CD4-positive, alpha-beta T cell (primary cell): ENCODE data around the gene TLCD5. TPM values are rescaled to one million over a fixed set of nuclear protein-coding genes. Genes with fewer than 3 reads are reported as not detected.

Source experiments
- ATAC-seq: fragments of 200-7000 bp; cut with Tn5 transposase; one replicate; pipeline ENCODE4 v1.10.0; 2022; ENCODE audit warnings: mild to moderate bottlenecking; ENCODE audit not compliant: poor library complexity
- CTCF ChIA-PET: fragments of 350-600 bp; sonication (Branson Sonifier 250); formaldehyde crosslinking; loops from one replicate; lab custom pipeline; 2021; ENCODE audit warnings: antibody characterized with exemption, inconsistent platforms; lab: Charles Lee
- POLR2A ChIA-PET: fragments of 350-600 bp; sonication (Branson Sonifier 250); formaldehyde crosslinking; loops from one replicate; lab custom pipeline; 2021; ENCODE audit warnings: antibody characterized with exemption, inconsistent platforms; lab: Charles Lee
- DNase-seq, 14 experiments: peaks; one replicate each; pipeline ENCODE4 v3.0.0-alpha.2; 2013 to 2020; ENCODE audit warnings: mixed read lengths in 2 of 14
- H3K27ac ChIP-seq, 2 donors: one replicate each; pipeline versions ENCODE4 v1.5.1 to v1.7.0; 2013; ENCODE audit warnings: low read length in 2 of 2, low read depth in 1 of 2, mild to moderate bottlenecking in 1 of 2
- H3K27me3 ChIP-seq, 2 experiments: 1 replicate in 1 of 2; 2 replicates in 1 of 2; pipeline versions ENCODE4 v1.6.1 to v1.7.0; 2013; ENCODE audit warnings: low read length in 2 of 2, control low read depth in 1 of 2, mild to moderate bottlenecking in 1 of 2, moderate library complexity in 1 of 2; ENCODE audit not compliant: insufficient read depth in 2 of 2, control insufficient read depth in 1 of 2
- H3K36me3 ChIP-seq: one replicate; pipeline ENCODE4 v1.6.1; 2013; ENCODE audit warnings: low read length, control low read depth; ENCODE audit not compliant: insufficient read depth
- H3K4me1 ChIP-seq: one replicate; pipeline ENCODE4 v1.6.1; 2013; ENCODE audit warnings: low read length, control low read depth; ENCODE audit not compliant: insufficient read depth
- H3K4me3 ChIP-seq: one replicate; pipeline ENCODE4 v1.5.1; 2013; ENCODE audit warnings: mild to moderate bottlenecking, low read length, moderate library complexity
- H3K9me3 ChIP-seq, 2 experiments: 1 replicate in 1 of 2; 2 replicates in 1 of 2; pipeline versions ENCODE4 v1.6.1 to v1.7.0; 2013; ENCODE audit warnings: low read length in 2 of 2, mild to moderate bottlenecking in 2 of 2, control low read depth in 1 of 2, moderate library complexity in 1 of 2; ENCODE audit not compliant: control insufficient read depth in 1 of 2, insufficient read depth in 1 of 2
- H3K27ac Mint-ChIP-seq: one replicate; pipeline ENCODE4 v1.8.0; 2020; ENCODE audit warnings: mixed read lengths
- H3K27me3 Mint-ChIP-seq: one replicate; pipeline ENCODE4 v1.8.0; 2021; ENCODE audit warnings: mixed read lengths
- H3K36me3 Mint-ChIP-seq: one replicate; pipeline ENCODE4 v1.8.0; 2021; ENCODE audit warnings: low read depth, mixed read lengths
- H3K4me1 Mint-ChIP-seq: one replicate; pipeline ENCODE4 v1.8.0; 2021; ENCODE audit warnings: low read depth, mixed read lengths
- H3K4me3 Mint-ChIP-seq: one replicate; pipeline ENCODE4 v1.8.0; 2020; ENCODE audit warnings: mild to moderate bottlenecking, mixed read lengths
- H3K9me3 Mint-ChIP-seq: one replicate; pipeline ENCODE4 v1.8.0; 2020; ENCODE audit warnings: mixed read lengths
- CTCF ChIP-seq: fragments of 200-600 bp; IDR thresholded peaks from one replicate; pipeline ENCODE4 v1.8.0; 2022; ENCODE audit warnings: antibody characterized with exemption, mild to moderate bottlenecking
- intact Hi-C, 2 experiments: fragments of 100-400 bp; cut with DNase I in 1 of 2; cut with micrococcal nuclease in 1 of 2; formaldehyde crosslinking; loops; one replicate each; pipeline versions ENCODE4 v1.15.1 to v1.9.0; 2023 to 2025; cut with DNase I, micrococcal nuclease
- total RNA-seq, 174 experiments: library from RNA in 2 of 174; stranded (reverse) in 2 of 174; gene quantifications; one replicate each; pipeline ENCODE4 v1.2.3 and lab custom pipeline; 2021 to 2026

TLCD5 gene
- total RNA-seq, 2 experiments from 2014 or later = not detected

- peaks cover 3 to 11% of the 10 kb centered on the region in 2 experiments for H3K27me3 ChIP-seq
- H3K27me3 Mint-ChIP-seq = peaks cover 60% of the 10 kb centered on the region
- H3K36me3 ChIP-seq = no peaks in the 10 kb centered on the region
- no peaks in the 10 kb centered on the region for H3K9me3 ChIP-seq
- TF ChIP-seq CTCF = no peak
- H3K36me3 Mint-ChIP-seq = no peaks in the 10 kb centered on the region
- no peak overlapping the region for H3K4me3 ChIP-seq
- H3K9me3 Mint-ChIP-seq = no peaks in the 10 kb centered on the region
- ChIA-PET POLR2A (no interaction called here), CTCF (no interaction called here)
- H3K4me1 Mint-ChIP-seq = no peaks in the 10 kb centered on the region
- no peaks in the 10 kb centered on the region for H3K4me1 ChIP-seq
- ATAC-seq = no peak
- H3K27ac ChIP-seq = no peak overlapping the region
- intact Hi-C loops = no loop called here
- no peak for DNase-seq
- no peak overlapping the region for H3K4me3 Mint-ChIP-seq
- H3K27ac Mint-ChIP-seq = no peak overlapping the region
Measured at GRCh38 chr11:120358729-120359128, 33.6 kb downstream of the TLCD5 start.

- no peak overlapping the region for H3K4me3 ChIP-seq
- Mint-ChIP-seq H3K4me1 (no peaks in the 10 kb centered on the region), H3K36me3 (no peaks in the 10 kb centered on the region), H3K27ac (no peak overlapping the region), H3K9me3 (no peaks in the 10 kb centered on the region), H3K27me3 (peaks cover 45% of the 10 kb centered on the region), H3K4me3 (no peak overlapping the region)
- H3K36me3 ChIP-seq = no peaks in the 10 kb centered on the region
- POLR2A ChIA-PET = no interaction called here
- intact Hi-C loops = no loop called here
- H3K27ac ChIP-seq = no peak overlapping the region
- no peak for DNase-seq
- no peaks in the 10 kb centered on the region for H3K4me1 ChIP-seq
- CTCF ChIA-PET = no interaction called here
- no peak for ATAC-seq
- no peak for TF ChIP-seq CTCF
- H3K9me3 ChIP-seq = no peaks in the 10 kb centered on the region
- peaks cover 0 to 8% of the 10 kb centered on the region in 2 experiments for H3K27me3 ChIP-seq
Measured at GRCh38 chr11:120363436-120363835, 38.3 kb downstream of the TLCD5 start.

- no peaks in the 10 kb centered on the region for H3K4me1 ChIP-seq
- H3K27ac ChIP-seq = no peak overlapping the region
- H3K27me3 Mint-ChIP-seq = peaks cover 32% of the 10 kb centered on the region
- peaks cover 0 to 5% of the 10 kb centered on the region in 2 experiments for H3K27me3 ChIP-seq
- DNase-seq (no peak), ATAC-seq (no peak)
- no peaks in the 10 kb centered on the region for H3K36me3 ChIP-seq
- POLR2A ChIA-PET = no interaction called here
- H3K9me3 Mint-ChIP-seq = no peaks in the 10 kb centered on the region
- H3K4me3 Mint-ChIP-seq = no peak overlapping the region
- H3K36me3 Mint-ChIP-seq = no peaks in the 10 kb centered on the region
- no peak for TF ChIP-seq CTCF
- no peak overlapping the region for H3K4me3 ChIP-seq
- no peaks in the 10 kb centered on the region for H3K9me3 ChIP-seq
- intact Hi-C loops = no loop called here
- H3K27ac Mint-ChIP-seq = no peak overlapping the region
- CTCF ChIA-PET = no interaction called here
- no peaks in the 10 kb centered on the region for H3K4me1 Mint-ChIP-seq
Measured at GRCh38 chr11:120365512-120365911, 40.4 kb downstream of the TLCD5 start.
